ENCODE measurements around the gene AKAIN1. TPM values are rescaled to one million over a fixed set of nuclear protein-coding genes. Genes with fewer than 3 reads are reported as not detected.

The AKAIN1 gene
- polyA plus RNA-seq, 4 donors: 0.34 TPM; not detected in 3

GRCh38 chr18:5103286-5103685, 93.8 kb downstream of the AKAIN1 start:
- DNase-seq (ENCODE audit: low read depth in 4 of 4, low spot score in 3 of 4): no peak

GRCh38 chr18:5097116-5097703, 99.8 kb downstream of the AKAIN1 start:
- DNase-seq (ENCODE audit: low read depth in 4 of 4, low spot score in 3 of 4): no peak

GRCh38 chr18:5095239-5095638, 101.8 kb downstream of the AKAIN1 start:
- no peak for DNase-seq (ENCODE audit: low read depth in 4 of 4, low spot score in 3 of 4)

- DNase-seq (ENCODE audit: low read depth in 4 of 4, low spot score in 3 of 4): no peak
Observed at GRCh38 chr18:5093902-5094301, 103.2 kb downstream of the AKAIN1 start.

Other genes with a start within 250 kb of the AKAIN1 start
- 10 to 100 TPM; 20.3 to 28.0 (median 25.9) TPM for gene ZBTB14, start 98.5 kb upstream of the AKAIN1 start, polyA plus RNA-seq (ENCODE audit: insufficient read length in 4 of 4)

All from right renal pelvis (tissue), 4 donors.